HG02938 (cell line): Measurements from ENCODE around the gene HERC4.
"Not testable (repeated sequence)": the region's sequence is repeated elsewhere in the genome, so short reads cannot be mapped to it uniquely, and the experiment has no call there.

Source experiments
- ATAC-seq: cut with Tn5 transposase; IDR thresholded peaks from one replicate; pipeline ENCODE4 v1.9.1; 2021; ENCODE audit warnings: mild to moderate bottlenecking, moderate library complexity; ENCODE audit not compliant: unreplicated experiment

HERC4 gene

DNA sequence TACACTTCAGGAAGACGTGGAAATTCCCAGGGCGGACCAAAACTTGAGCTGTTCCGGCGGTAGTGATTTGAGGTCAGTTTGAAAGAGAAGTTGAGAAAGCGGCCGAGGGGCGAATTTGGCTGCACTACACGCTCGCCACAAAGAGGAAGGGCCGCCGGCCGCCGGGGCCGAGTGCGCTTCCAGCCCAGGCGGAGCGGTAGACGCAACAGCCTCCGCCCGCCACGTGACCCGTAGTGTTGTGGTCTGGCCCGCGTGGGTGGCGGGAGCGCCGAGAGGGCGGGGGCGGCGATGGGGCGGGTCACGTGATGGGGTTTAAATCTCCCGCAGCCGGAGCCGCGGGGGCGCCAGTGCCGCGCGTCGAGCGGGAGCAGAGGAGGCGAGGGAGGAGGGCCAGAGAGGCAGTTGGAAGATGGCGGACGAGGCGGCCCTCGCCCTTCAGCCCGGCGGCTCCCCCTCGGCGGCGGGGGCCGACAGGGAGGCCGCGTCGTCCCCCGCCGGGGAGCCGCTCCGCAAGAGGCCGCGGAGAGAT, 190.7 kb downstream of the HERC4 start, which contains the start of gene SIRT1:
Gene SIRT1 (plus strand): TSS at position 344 of the 529 bp plus-strand sequence. CDS start 66 bp downstream, at position 410.
- ATAC-seq = peak; percentile 81

GRCh38 chr10:67883710-67884312, 191.3 kb downstream of the HERC4 start:
- ATAC-seq = no peak

DNA sequence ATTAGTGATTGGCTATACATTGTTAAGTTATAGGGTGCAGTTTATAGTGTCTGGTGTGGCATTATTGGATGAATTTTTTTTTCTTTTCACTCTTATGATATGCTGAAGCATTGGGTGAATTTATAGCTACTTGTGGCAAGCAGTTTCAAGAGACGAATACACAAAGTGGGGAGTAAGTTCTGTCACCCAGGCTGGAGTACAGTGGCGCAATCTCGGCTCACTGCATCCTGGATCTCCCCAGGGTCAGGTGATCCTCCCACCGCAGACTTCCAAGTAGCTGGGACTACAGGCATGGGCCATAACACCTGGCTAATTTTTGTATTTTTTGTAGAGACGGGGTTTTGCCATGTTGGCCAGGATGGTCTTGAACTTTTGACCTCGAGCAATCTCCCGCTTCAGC, 196.9 kb downstream of the HERC4 start:
- ATAC-seq = no peak

GRCh38 chr10:67877421-67877820, 197.7 kb downstream of the HERC4 start:
- not testable (repeated sequence) for ATAC-seq

GRCh38 chr10:67875340-67876238, 199.5 kb downstream of the HERC4 start:
- ATAC-seq = no peak
